GM23338 (cell line): ENCODE data around the gene SLC17A7.

Experiments
- CREB1 ChIP-seq: fragments of 250-450 bp; sonication (Bioruptor Pico); IDR thresholded peaks from 2 replicates; pipeline ENCODE4 v1.5.0; 2020; ENCODE audit warnings: low read depth, mild to moderate bottlenecking, moderate library complexity
- EZH2phosphoT487 ChIP-seq: fragments of 200-600 bp; sonication (generic); IDR thresholded peaks from one replicate; pipeline ENCODE4 v1.8.1; 2018; ENCODE audit warnings: antibody characterized with exemption; ENCODE audit not compliant: unreplicated experiment
- POLR2AphosphoS5 ChIP-seq: IDR thresholded peaks from 2 replicates; pipeline ENCODE4 v1.6.1; 2016; ENCODE audit warnings: antibody characterized with exemption, low read depth
- TF ChIP-seq, protein P1 (sequence below), 2 experiments: fragments of 200-600 bp in 1 of 2; sonication (generic) in 1 of 2; conservative IDR thresholded peaks; 2 replicates each; pipeline versions ENCODE4 v1.5.1 to v1.6.1; 2016 to 2017; ENCODE audit warnings: antibody characterized with exemption in 2 of 2, low read depth in 2 of 2, mild to moderate bottlenecking in 2 of 2, moderate library complexity in 1 of 2

- TF ChIP-seq, protein P1, sequence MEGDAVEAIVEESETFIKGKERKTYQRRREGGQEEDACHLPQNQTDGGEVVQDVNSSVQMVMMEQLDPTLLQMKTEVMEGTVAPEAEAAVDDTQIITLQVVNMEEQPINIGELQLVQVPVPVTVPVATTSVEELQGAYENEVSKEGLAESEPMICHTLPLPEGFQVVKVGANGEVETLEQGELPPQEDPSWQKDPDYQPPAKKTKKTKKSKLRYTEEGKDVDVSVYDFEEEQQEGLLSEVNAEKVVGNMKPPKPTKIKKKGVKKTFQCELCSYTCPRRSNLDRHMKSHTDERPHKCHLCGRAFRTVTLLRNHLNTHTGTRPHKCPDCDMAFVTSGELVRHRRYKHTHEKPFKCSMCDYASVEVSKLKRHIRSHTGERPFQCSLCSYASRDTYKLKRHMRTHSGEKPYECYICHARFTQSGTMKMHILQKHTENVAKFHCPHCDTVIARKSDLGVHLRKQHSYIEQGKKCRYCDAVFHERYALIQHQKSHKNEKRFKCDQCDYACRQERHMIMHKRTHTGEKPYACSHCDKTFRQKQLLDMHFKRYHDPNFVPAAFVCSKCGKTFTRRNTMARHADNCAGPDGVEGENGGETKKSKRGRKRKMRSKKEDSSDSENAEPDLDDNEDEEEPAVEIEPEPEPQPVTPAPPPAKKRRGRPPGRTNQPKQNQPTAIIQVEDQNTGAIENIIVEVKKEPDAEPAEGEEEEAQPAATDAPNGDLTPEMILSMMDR (conservative IDR thresholded peaks at IDR 0.05; ENCODE audit: low read depth in 2 of 2), result no peak
- TF ChIP-seq CREB1, result no peak
- TF ChIP-seq POLR2AphosphoS5, result no peak
- no peak for TF ChIP-seq EZH2phosphoT487
These were observed 51.9 kb downstream of the SLC17A7 start for GRCh38 chr19:49389406-49389805.
